HG03064 (cell line): Measurements from ENCODE around the gene NTRK1.
"Not testable (repeated sequence)": the region's sequence is repeated elsewhere in the genome, so short reads cannot be mapped to it uniquely, and the experiment has no call there.

Experiments used
- ATAC-seq: cut with Tn5 transposase; IDR thresholded peaks from one replicate; pipeline ENCODE4 v1.9.1; 2021; ENCODE audit warnings: low read depth; ENCODE audit not compliant: unreplicated experiment

Gene NTRK1

GRCh38 chr1:156910309-156910782 is 49.7 kb downstream of the NTRK1 start:
- ATAC-seq = no peak

GRCh38 chr1:156911577-156912298 is 51.1 kb downstream of the NTRK1 start:
- ATAC-seq = no peak

- ATAC-seq = no peak
Measured at GRCh38 chr1:156912310-156912709, 51.6 kb downstream of the NTRK1 start.

- no peak for ATAC-seq
Measured at GRCh38 chr1:156912861-156913808, 52.5 kb downstream of the NTRK1 start.

GRCh38 chr1:156913809-156914387 is 53.2 kb downstream of the NTRK1 start:
- no peak for ATAC-seq

GRCh38 chr1:156914440-156914856 is 53.8 kb downstream of the NTRK1 start:
- no peak for ATAC-seq

- no peak for ATAC-seq
Measured at GRCh38 chr1:156920233-156921052, 59.8 kb downstream of the NTRK1 start, which contains the start of gene LRRC71. Gene LRRC71, plus strand, starts transcription at chr1:156920632. Its CDS starts 172 bp downstream, at chr1:156920804.

- ATAC-seq = no peak
Measured at GRCh38 chr1:156921053-156921529, 60.4 kb downstream of the NTRK1 start.

GRCh38 chr1:156922986-156923669 is 62.5 kb downstream of the NTRK1 start:
- no peak for ATAC-seq

- ATAC-seq = no peak
Measured at GRCh38 chr1:156923670-156924477, 63.2 kb downstream of the NTRK1 start.

GRCh38 chr1:156924478-156925153 is 64.0 kb downstream of the NTRK1 start:
- no peak for ATAC-seq

- no peak for ATAC-seq
Measured at GRCh38 chr1:156925154-156926010, 64.7 kb downstream of the NTRK1 start.

- no peak for ATAC-seq
Measured at GRCh38 chr1:156926175-156926574, 65.5 kb downstream of the NTRK1 start.

GRCh38 chr1:156926695-156927094 is 66.0 kb downstream of the NTRK1 start:
- not testable (repeated sequence) for ATAC-seq

GRCh38 chr1:156927215-156928042 is 66.8 kb downstream of the NTRK1 start:
- no peak for ATAC-seq

- ATAC-seq = no peak
Measured at GRCh38 chr1:156928043-156928602, 67.5 kb downstream of the NTRK1 start.
